T-helper 2 cell treated with Interferon-gamma antibody and Interleukin-4, amounts not matched to agents 5 μg/mL and 100 μg/mL, for 36 hours (primary cell): ENCODE results near the gene SETD1B.

Experiments used
- DNase-seq: peaks from one replicate; pipeline ENCODE4 v3.0.0; 2021; ENCODE audit warnings: low spot score
- H3K27ac Mint-ChIP-seq: one replicate; pipeline ENCODE4 v1.8.0; 2021; ENCODE audit warnings: mild to moderate bottlenecking, mixed read lengths
- H3K27me3 Mint-ChIP-seq: one replicate; pipeline ENCODE4 v1.8.0; 2021; ENCODE audit warnings: low read depth, mixed read lengths
- H3K36me3 Mint-ChIP-seq: one replicate; pipeline ENCODE4 v1.8.0; 2021; ENCODE audit warnings: low read depth, mixed read lengths
- H3K4me1 Mint-ChIP-seq: one replicate; pipeline ENCODE4 v1.8.0; 2021; ENCODE audit warnings: low read depth, mixed read lengths
- H3K4me3 Mint-ChIP-seq: one replicate; pipeline ENCODE4 v1.8.0; 2022; ENCODE audit warnings: mild to moderate bottlenecking, moderate library complexity, mixed read lengths
- H3K9me3 Mint-ChIP-seq: one replicate; pipeline ENCODE4 v1.8.0; 2021; ENCODE audit warnings: mixed read lengths

The SETD1B gene

GRCh38 chr12:121826318-121827150 is 22.7 kb downstream of the SETD1B start:
- Mint-ChIP-seq H3K4me3 (no peak overlapping the region), H3K4me1 (no peaks in the 10 kb centered on the region), H3K27me3 (no peaks in the 10 kb centered on the region), H3K9me3 (no peaks in the 10 kb centered on the region), H3K36me3 (peaks cover 53% of the 10 kb centered on the region), H3K27ac (peak overlapping the region; percentile 34)
- no peak for DNase-seq

DNA sequence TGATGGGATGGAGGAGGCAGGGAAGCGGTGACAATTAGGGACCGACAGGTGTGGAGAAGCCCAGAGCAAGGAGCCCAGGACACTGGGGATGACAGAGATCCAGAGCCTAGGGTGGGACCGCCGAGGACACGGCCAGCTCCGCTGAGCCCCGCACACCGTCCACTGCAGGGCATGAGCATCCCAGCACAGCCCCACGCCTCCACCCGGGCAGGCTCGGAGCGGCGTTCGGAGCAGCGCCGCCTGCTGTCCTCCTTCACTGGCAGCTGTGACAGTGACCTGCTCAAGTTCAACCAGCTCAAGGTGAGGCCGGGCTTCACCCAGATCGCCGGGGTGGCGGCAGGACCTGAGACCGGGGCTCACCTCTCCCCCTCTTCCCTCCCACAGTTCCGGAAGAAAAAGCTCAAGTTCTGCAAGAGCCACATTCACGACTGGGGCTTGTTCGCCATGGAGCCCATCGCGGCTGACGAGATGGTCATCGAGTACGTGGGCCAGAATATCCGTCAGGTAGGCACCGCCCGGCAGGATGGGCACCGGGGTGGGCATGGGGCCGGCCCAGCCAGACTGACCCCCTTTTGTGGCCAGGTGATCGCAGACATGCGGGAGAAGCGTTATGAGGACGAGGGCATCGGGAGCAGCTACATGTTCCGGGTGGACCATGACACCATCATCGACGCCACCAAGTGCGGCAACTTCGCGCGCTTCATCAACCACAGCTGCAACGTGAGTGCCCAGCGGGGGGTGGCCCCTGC is 23.7 kb downstream of the SETD1B start:
- Mint-ChIP-seq H3K9me3 (no peaks in the 10 kb centered on the region), H3K27me3 (no peaks in the 10 kb centered on the region), H3K27ac (no peak overlapping the region), H3K4me3 (no peak overlapping the region), H3K36me3 (peaks cover 55% of the 10 kb centered on the region), H3K4me1 (no peaks in the 10 kb centered on the region)
- no peak for DNase-seq

- Mint-ChIP-seq H3K9me3 (no peaks in the 10 kb centered on the region), H3K4me1 (no peaks in the 10 kb centered on the region), H3K27ac (no peak overlapping the region), H3K36me3 (peaks cover 57% of the 10 kb centered on the region), H3K4me3 (no peak overlapping the region), H3K27me3 (no peaks in the 10 kb centered on the region)
- DNase-seq = no peak
Measured at GRCh38 chr12:121828306-121828705, 24.5 kb downstream of the SETD1B start.

- Mint-ChIP-seq H3K36me3 (peaks cover 53% of the 10 kb centered on the region), H3K27me3 (no peaks in the 10 kb centered on the region), H3K9me3 (no peaks in the 10 kb centered on the region), H3K4me1 (no peaks in the 10 kb centered on the region), H3K4me3 (no peak overlapping the region), H3K27ac (no peak overlapping the region)
- no peak for DNase-seq
Measured at GRCh38 chr12:121828826-121829225, 25.0 kb downstream of the SETD1B start.

GRCh38 chr12:121829250-121829918 is 25.6 kb downstream of the SETD1B start:
- no peaks in the 10 kb centered on the region for H3K4me1 Mint-ChIP-seq
- H3K4me3 Mint-ChIP-seq = no peak overlapping the region
- H3K9me3 Mint-ChIP-seq = no peaks in the 10 kb centered on the region
- H3K36me3 Mint-ChIP-seq = peaks cover 49% of the 10 kb centered on the region
- DNase-seq = no peak
- no peaks in the 10 kb centered on the region for H3K27me3 Mint-ChIP-seq
- H3K27ac Mint-ChIP-seq = no peak overlapping the region

- Mint-ChIP-seq H3K4me3 (no peak overlapping the region), H3K27me3 (no peaks in the 10 kb centered on the region), H3K36me3 (peaks cover 47% of the 10 kb centered on the region), H3K9me3 (no peaks in the 10 kb centered on the region), H3K27ac (no peak overlapping the region), H3K4me1 (no peaks in the 10 kb centered on the region)
- DNase-seq = no peak
Measured at GRCh38 chr12:121830134-121830533, 26.3 kb downstream of the SETD1B start.

- Mint-ChIP-seq H3K9me3 (no peaks in the 10 kb centered on the region), H3K36me3 (peaks cover 47% of the 10 kb centered on the region), H3K4me3 (no peak overlapping the region), H3K27me3 (no peaks in the 10 kb centered on the region), H3K27ac (no peak overlapping the region), H3K4me1 (no peaks in the 10 kb centered on the region)
- DNase-seq = no peak
Measured at GRCh38 chr12:121830588-121831265, 26.9 kb downstream of the SETD1B start.

- Mint-ChIP-seq H3K4me3 (no peak overlapping the region), H3K27me3 (no peaks in the 10 kb centered on the region), H3K9me3 (no peaks in the 10 kb centered on the region), H3K27ac (peak overlapping the region; percentile 4), H3K36me3 (peaks cover 40% of the 10 kb centered on the region), H3K4me1 (no peaks in the 10 kb centered on the region)
- DNase-seq = no peak
Measured at GRCh38 chr12:121831571-121832245, 27.9 kb downstream of the SETD1B start.

DNA sequence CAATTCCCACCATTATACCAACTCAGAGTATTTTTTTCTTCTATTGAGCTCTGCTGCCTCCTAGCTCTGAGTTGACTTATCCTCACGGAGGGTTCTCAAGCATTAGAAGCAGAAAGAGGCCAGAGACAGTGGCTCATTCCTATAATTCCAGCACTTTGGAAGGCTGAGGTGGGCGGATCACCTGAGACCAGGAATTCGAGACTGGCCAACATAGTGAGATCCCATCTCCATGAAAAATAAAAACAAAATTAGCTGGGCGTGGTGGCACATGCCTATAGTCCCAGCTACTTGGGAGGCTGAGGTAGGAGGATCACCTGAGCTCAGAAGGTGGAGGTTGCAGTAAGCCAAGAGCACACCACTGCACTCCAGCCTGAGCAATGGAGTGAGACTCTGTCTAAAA is 33.9 kb downstream of the SETD1B start:
- H3K9me3 Mint-ChIP-seq = no peaks in the 10 kb centered on the region
- H3K27ac Mint-ChIP-seq = no peak overlapping the region
- peaks cover 2% of the 10 kb centered on the region for H3K4me1 Mint-ChIP-seq
- peaks cover under 1% of the 10 kb centered on the region for H3K36me3 Mint-ChIP-seq
- no peaks in the 10 kb centered on the region for H3K27me3 Mint-ChIP-seq
- no peak overlapping the region for H3K4me3 Mint-ChIP-seq
- DNase-seq = no peak

DNA sequence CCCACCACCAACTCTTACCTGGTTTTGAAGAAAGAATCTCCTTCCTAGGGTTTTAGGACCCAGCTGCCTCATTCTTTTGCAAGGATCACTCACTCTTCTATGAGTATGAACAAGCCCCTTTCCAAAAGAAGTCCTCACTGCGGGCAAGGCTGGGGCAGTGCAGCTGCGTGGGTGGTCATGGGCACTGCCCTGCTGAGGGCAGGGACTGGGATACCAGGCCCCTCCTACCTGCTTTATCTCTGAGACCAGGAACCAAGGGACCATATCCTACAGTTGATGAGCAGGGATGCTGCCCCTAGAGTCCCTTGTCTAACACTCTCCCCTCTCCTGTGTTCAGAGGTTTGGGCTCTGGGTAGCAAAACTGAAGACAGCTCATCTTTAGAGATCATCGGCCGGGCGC is 34.3 kb downstream of the SETD1B start:
- no peak overlapping the region for H3K27ac Mint-ChIP-seq
- H3K4me1 Mint-ChIP-seq = peaks cover 2% of the 10 kb centered on the region
- no peaks in the 10 kb centered on the region for H3K36me3 Mint-ChIP-seq
- H3K4me3 Mint-ChIP-seq = no peak overlapping the region
- DNase-seq = no peak
- no peaks in the 10 kb centered on the region for H3K27me3 Mint-ChIP-seq
- H3K9me3 Mint-ChIP-seq = no peaks in the 10 kb centered on the region

- H3K27me3 Mint-ChIP-seq = no peaks in the 10 kb centered on the region
Measured at GRCh38 chr12:121839106-121839992, 35.5 kb downstream of the SETD1B start.

DNA sequence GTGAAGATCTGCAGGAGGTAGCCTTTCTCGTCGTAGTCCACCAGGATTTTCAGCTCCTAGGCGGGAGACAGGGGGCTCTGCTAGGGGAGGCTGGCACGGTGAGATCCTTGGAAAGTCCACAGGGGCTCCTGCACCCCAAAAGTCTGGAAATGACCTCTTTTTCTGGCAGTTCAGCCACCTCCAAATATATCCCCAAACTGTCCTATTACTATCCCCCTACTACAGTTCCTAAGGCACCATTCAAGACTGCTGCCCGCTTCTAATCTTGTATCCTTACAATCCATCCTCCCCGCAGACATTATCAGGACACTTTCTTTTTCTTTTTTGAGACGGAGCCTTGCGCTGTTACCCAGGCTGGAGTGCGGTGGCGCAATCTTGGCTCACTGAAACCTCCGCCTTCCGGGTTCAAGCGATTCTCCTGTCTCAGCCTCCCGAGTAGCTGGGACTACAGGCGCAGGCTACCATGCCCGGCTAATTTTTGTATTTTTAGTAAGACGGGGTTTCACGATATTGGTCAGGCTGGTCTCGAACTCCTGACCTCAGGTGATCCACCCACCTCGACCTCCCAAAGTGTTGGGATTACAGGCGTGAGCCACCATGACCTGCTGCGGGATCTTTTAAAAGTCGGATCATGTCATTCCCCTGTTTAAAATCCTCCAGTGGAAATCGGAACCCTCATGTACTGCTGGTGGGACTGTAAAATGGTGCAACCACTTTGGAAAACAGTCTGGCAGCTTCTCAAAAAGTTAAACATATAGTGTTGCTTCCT is 36.4 kb downstream of the SETD1B start:
- Mint-ChIP-seq H3K36me3 (no peaks in the 10 kb centered on the region), H3K4me1 (peaks cover 6% of the 10 kb centered on the region), H3K27me3 (no peaks in the 10 kb centered on the region), H3K4me3 (peak overlapping the region; percentile 99), H3K9me3 (no peaks in the 10 kb centered on the region), H3K27ac (peak overlapping the region; percentile 81)
- DNase-seq = no peak

More at GRCh38 chr12:121839106-121839992, 35.5 kb downstream of the SETD1B start:
- peak overlapping the region; percentile 99 for H3K4me3 Mint-ChIP-seq
- no peaks in the 10 kb centered on the region for H3K9me3 Mint-ChIP-seq
- no peaks in the 10 kb centered on the region for H3K36me3 Mint-ChIP-seq
- DNase-seq = peak; percentile 98
- peak overlapping the region; percentile 81 for H3K27ac Mint-ChIP-seq
- H3K4me1 Mint-ChIP-seq = peaks cover 6% of the 10 kb centered on the region
